AG09319 (cell line): ENCODE results near the gene DNAH17.

ENCODE experiments used
- DNase-seq: peaks from one replicate; pipeline ENCODE4 v3.0.0-alpha.2; 2010; ENCODE audit warnings: low read depth; ENCODE audit errors: extremely low read depth
- TF ChIP-seq, protein P1 (sequence below): IDR thresholded peaks from 2 replicates; pipeline ENCODE4 v1.5.1; 2011; ENCODE audit warnings: low read depth, mild to moderate bottlenecking, inconsistent platforms, low read length, moderate library complexity

DNAH17 gene

DNA sequence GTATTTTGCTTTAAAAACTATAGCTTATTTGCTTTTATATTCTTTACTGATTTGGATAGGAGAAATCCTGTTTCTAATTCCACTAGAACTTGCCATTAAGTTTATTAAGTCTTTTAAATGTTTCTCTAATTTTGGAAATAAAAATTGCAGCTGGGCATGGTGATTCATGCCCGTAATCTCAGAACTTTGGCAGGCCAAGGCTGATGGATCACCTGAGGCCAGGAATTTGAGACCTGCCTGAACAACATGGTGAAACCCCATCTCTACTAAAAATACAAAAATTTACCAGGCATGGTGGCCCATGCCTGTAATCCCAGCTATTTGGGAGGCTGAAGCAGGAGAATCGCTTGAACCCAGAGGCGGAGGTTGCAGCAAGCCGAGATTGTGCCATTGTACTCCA is 30.7 kb downstream of the DNAH17 start:
- DNase-seq: no peak
- TF ChIP-seq, protein P1, sequence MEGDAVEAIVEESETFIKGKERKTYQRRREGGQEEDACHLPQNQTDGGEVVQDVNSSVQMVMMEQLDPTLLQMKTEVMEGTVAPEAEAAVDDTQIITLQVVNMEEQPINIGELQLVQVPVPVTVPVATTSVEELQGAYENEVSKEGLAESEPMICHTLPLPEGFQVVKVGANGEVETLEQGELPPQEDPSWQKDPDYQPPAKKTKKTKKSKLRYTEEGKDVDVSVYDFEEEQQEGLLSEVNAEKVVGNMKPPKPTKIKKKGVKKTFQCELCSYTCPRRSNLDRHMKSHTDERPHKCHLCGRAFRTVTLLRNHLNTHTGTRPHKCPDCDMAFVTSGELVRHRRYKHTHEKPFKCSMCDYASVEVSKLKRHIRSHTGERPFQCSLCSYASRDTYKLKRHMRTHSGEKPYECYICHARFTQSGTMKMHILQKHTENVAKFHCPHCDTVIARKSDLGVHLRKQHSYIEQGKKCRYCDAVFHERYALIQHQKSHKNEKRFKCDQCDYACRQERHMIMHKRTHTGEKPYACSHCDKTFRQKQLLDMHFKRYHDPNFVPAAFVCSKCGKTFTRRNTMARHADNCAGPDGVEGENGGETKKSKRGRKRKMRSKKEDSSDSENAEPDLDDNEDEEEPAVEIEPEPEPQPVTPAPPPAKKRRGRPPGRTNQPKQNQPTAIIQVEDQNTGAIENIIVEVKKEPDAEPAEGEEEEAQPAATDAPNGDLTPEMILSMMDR: no peak

DNA sequence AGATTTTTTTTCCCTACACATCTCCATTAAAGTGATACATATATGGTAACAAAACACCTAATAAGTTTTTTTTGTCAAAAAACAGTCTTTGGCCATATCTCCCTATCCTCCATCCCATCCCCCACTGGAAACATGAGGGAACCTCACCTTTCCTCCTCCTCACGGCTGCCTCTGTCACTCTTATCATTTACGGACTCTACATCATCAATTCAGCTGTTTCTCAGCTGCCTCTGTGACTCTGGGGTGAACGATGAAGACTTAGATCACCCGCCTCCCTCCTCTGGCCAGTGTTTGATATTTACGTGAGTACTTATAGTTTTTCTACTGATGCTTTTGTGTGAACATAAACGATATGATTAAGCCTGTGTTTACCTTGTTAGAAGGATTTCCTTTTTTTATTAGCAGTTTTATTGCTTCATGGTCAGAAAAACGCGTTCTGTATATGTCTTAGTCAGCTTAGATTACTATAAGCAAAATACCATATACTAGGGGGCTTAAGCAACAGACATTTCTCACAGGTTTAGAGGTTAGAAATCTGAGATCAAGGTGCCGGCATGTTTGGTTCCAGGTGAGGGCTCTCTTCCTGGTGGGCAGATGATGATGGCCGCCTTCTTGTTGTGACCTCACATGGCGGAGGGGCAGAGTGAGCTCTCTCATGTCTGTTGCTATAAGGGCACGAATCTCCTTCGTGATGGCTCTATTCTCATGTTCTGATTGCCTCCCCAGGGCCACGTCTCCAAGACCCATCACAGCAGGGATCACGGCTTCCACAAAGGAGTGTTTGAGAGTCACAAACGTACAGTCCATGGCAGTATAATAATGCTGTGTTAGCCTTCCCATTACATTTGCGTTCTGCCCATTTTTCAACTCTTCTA is 32.1 kb downstream of the DNAH17 start:
- no peak for DNase-seq
- TF ChIP-seq, protein P1: no peak

DNA sequence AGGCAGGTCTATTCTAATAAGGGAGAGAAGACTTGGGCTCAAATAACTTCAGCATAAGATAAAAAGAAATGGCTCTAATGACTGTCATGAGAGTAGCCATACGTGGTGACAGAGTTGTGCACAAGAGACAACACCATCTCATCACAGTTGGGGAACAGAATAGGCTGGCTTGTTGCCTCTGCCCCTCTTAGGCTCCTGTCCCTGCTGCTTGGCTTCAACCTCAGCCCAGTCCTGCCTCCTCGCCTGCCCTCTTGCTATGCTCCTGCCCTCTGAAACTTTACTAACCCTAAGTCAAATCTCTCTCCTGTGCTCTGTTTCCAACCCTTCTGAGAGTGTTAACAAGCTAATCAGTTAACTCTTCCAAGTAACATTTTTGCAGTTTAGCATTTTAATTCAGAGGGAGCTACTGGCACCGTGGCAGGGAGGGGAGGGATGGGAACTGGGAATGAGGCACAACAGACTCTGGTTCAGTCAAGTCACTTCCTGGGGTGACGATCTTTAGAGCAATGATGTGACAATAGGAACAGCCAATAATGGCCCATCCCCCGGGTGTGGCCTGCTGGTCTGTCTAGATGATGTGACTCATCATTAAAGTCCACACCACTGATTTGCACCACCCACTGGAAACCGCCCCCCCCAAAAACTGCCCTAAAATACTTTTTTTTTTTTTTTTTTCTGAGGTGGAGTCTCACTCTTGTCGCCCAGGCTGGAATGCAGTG is 35.5 kb downstream of the DNAH17 start:
- TF ChIP-seq, protein P1: no peak
- no peak for DNase-seq

DNA sequence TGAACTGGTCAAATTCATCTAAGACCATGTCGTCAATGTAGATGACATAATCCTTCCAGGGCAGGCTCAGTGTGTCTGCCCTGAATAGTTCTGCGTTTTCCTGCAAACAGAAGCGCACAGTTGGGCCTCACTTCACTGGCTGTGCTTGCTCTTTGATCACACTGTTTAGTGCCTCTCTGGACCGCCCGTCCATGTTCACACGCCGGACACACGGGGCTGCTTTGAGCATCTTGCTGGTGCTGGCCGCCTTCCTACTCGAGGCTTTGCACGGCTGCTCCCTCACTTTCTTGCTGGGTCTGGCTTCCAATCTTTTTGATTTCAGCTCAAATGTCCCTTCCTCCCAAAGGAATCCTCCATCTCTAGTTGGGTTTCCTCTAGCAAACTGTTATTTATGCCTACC is 37.4 kb downstream of the DNAH17 start:
- TF ChIP-seq, protein P1: no peak
- no peak for DNase-seq

DNA sequence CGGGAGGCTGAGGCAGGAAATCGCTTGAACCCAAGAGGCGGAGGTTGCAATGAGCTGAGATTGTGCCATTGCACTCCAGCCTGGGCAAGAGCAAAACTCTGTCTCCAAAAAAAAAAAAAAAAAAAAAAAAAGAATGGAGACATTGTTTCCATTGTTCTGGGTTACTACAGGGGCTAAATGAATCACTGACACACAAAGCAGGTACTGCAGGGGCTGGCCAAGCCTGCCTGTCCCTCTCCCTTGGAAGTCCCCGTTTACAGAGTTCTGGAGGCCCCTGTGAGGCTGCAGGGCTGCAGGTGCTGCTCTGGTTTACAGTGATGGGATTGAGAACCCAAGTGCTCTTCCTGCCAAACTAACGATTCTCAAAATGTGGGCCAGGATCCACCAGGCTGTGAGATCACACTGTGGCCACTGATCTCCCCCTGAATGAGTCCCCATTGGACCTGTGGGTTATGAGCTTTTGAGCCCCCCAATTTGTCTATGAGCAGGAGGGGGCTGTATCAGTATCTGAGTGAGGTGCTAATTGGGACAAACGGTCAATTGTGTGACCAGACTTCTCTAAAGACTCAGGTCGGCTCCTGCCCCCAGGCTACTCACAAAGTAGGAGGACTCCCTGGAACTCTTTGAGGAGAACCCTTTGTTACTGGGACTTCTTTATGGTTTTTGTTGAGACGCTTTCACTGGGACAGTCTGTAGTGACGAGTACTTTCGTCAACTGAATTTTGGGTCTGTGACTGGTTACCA is 39.0 kb downstream of the DNAH17 start:
- TF ChIP-seq, protein P1: no peak
- DNase-seq: no peak

DNA sequence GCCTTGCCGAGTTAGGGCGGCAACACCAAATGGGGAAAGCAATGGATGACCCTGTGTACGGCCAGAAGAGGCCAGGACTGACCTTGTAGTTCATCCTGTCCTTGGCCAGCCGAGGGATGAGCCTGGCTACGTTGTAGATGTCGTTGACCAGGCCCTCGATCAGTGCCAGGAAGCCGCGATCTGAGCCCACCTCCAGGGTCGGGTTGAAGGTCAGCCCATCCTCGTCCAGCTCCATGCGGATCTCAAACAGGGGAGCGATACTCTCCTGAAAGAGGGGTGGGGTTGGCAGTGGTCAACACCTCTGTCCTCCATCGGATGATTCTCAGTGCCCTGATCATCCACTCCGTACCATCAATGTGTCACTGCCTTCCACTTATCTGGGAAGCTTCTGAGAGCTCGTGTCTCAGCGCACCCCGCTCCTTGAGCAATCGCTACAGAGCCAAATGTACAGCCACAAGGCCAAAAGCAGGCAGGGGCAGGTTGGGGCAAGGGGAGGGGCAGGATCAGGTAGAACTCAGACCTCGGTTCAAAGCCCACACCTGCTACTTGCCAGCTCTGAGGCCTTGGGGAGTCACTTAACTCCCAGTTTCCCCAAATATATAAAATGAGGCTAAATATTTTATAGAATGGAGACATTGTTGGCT is 39.9 kb downstream of the DNAH17 start:
- no peak for DNase-seq
- TF ChIP-seq, protein P1: no peak
